ENCODE measurements around the gene ADAP1.
"Not testable (repeated sequence)": the region's sequence is repeated elsewhere in the genome, so short reads cannot be mapped to it uniquely, and the experiment has no call there.

DNA sequence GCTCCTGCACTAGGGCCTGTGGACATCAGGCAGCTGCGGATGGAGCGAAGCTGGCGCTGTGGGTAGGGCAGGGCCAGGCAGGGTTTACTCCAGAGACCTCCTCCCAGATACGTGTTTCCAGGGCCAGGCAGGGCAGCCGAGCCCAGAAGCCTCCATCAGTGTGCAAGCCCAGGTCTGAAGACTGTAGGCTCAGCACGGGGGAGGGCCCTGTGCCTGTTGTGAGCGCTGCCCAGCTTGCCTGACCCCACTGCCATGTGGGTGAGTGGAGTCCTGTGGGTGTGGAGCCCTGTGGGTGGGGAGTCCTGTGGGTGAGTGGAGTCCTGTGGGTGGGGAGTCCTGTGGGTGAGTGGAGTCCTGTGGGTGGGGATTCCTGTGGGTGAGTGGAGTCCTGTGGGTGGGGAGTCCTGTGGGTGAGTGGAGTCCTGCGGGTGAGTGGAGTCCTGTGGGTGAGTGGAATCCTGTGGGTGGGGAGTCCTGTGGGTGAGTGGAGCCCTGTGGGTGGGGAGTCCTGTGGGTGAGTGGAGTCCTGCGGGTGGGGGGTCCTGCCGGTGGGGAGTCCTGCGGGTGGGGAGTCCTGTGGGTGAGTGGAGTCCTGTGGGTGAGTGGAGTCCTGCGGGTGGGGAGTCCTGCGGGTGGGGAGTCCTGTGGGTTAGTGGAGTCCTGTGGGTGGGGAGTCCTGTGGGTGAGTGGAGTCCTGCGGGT lies 46.7 kb upstream of the ADAP1 start:
- not testable (repeated sequence) for TF ChIP-seq ZNF274 (IDR thresholded peaks at IDR 0.05; ENCODE audit: low read depth, low read length); YY1 (IDR thresholded peaks at IDR 0.05; ENCODE audit: insufficient read depth, insufficient read length)

All from NT2/D1 (cell line).